ENCODE measurements around the gene UNC80. TPM values are rescaled to one million over a fixed set of nuclear protein-coding genes. Genes with fewer than 3 reads are reported as not detected.

The UNC80 gene
- total and polyA plus RNA-seq, 2 donors (not counting 1 experiment from before 2014, with no cell fraction given) = not detected

DNA sequence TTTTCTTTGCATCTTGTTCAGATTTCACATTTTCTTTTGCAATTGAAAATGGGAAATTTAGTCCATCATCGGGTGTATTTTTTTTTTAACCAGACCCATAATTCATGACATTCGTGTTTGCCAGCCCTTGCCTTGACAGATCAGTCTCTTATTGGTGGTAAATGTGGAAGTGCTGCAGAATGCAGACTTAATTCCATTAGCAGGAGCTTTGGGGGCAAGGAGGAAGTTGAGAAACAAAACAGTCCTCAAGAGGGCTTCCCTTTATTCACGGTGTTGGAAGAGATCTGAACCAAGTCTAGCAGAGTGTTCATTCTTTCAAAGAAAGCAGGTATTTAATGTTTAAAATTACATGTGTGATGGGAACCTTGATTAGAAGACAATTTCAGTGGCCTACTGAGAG lies 214.2 kb downstream of the UNC80 start:
- intact Hi-C loops (cut with micrococcal nuclease) = no loop called here
- Histone ChIP-seq H2AFZ (ENCODE audit: insufficient read depth, low read depth, low read length, poor library complexity, severe bottlenecking) (no peak overlapping the region), H3K4me2 (replicated peaks; ENCODE audit: low read depth, low read length, poor library complexity, severe bottlenecking) (no peak overlapping the region)

DNA sequence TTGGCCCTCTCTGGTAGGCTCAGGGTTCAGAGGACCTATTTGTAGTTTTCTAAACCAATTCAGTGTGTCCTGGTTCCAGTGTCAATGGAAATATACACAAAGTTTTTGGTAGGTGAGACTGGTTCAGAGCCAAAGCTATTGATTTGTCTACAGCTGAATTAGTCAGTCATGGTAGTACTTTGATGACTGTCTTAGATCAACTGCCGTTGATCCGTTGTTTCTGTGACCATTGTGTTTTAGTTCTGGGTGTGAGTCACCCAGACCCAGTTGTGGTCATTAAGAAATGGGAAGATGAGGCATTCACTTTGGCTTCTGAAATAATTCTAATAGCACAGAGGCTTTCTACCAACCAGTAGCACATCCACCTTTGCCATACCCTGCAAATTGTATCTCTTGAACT lies 214.8 kb downstream of the UNC80 start:
- no peak overlapping the region for H2AFZ ChIP-seq (ENCODE audit: insufficient read depth, low read depth, low read length, poor library complexity, severe bottlenecking)
- H4K20me1 ChIP-seq (ENCODE audit: control insufficient read depth, insufficient read depth, low read length, poor library complexity, severe bottlenecking) = no peaks in the 10 kb centered on the region
- Mint-ChIP-seq H3K27me3 (peaks cover 42% of the 10 kb centered on the region), H3K9me3 (ENCODE audit: insufficient read depth) (no peaks in the 10 kb centered on the region), H3K27ac (no peak overlapping the region), H3K4me1 (peaks cover 3% of the 10 kb centered on the region), H3K4me3 (no peak overlapping the region)
- no peaks in the 10 kb centered on the region for H3K79me2 ChIP-seq (ENCODE audit: control insufficient read depth, insufficient read depth, low read length)
- ChIA-PET POLR2A (no interaction called here), CTCF (interaction anchor here (1.5 to 2.7 kb wide), 3 partner anchors 9 to 213 kb away, joined by 4 to 17 read pairs (median 6); no protein-coding TSS in a partner anchor)
- H3K27me3 ChIP-seq (replicated peaks in 1 of 4; ENCODE audit: control extremely low read depth in 1 of 4, control insufficient read depth in 3 of 4, insufficient read depth in 4 of 4, low read length in 3 of 4) = peaks cover 0 to 14% (median 0%) of the 10 kb centered on the region in 4 experiments
- H3K36me3 ChIP-seq (replicated peaks in 1 of 2; ENCODE audit: control extremely low read depth in 1 of 2, control insufficient read depth in 1 of 2, extremely low read depth in 1 of 2, insufficient read depth in 2 of 2, low read length in 1 of 2) = no peaks in the 10 kb centered on the region
- H3K27ac ChIP-seq (ENCODE audit: low read length in 2 of 2) = no peak overlapping the region
- no peaks in the 10 kb centered on the region for H3K4me1 ChIP-seq (ENCODE audit: control insufficient read depth in 2 of 2, insufficient read depth in 2 of 2, low read length in 2 of 2)
- H3K4me3 ChIP-seq (ENCODE audit: control extremely low read depth in 1 of 5, extremely low read depth in 1 of 5, insufficient read depth in 1 of 5, low read depth in 2 of 5, low read length in 4 of 5) = no peak overlapping the region
- no peaks in the 10 kb centered on the region for H3K9me3 ChIP-seq (ENCODE audit: control extremely low read depth in 1 of 3, control insufficient read depth in 2 of 3, insufficient read depth in 1 of 3, low read length in 2 of 3)
- 92% methylated on average over 2 of the region's 2 CpGs for WGBS (ENCODE audit: insufficient coverage)
- intact Hi-C loops (cut with micrococcal nuclease) = no loop called here
- H3K9ac ChIP-seq (ENCODE audit: low read length) = no peak overlapping the region
- no peak for ATAC-seq (ENCODE audit: low read depth)
- TF ChIP-seq EZH2 (IDR thresholded peaks at IDR 0.05; ENCODE audit: borderline replicate concordance, insufficient read depth, low read depth, low read length, poor library complexity, severe bottlenecking) = no peak
- TF ChIP-seq, protein P1, sequence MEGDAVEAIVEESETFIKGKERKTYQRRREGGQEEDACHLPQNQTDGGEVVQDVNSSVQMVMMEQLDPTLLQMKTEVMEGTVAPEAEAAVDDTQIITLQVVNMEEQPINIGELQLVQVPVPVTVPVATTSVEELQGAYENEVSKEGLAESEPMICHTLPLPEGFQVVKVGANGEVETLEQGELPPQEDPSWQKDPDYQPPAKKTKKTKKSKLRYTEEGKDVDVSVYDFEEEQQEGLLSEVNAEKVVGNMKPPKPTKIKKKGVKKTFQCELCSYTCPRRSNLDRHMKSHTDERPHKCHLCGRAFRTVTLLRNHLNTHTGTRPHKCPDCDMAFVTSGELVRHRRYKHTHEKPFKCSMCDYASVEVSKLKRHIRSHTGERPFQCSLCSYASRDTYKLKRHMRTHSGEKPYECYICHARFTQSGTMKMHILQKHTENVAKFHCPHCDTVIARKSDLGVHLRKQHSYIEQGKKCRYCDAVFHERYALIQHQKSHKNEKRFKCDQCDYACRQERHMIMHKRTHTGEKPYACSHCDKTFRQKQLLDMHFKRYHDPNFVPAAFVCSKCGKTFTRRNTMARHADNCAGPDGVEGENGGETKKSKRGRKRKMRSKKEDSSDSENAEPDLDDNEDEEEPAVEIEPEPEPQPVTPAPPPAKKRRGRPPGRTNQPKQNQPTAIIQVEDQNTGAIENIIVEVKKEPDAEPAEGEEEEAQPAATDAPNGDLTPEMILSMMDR (IDR thresholded peaks at IDR 0.05) = no peak
- no peak overlapping the region for H3K4me2 ChIP-seq (replicated peaks; ENCODE audit: low read depth, low read length, poor library complexity, severe bottlenecking)
- DNase-seq = no peak

More for the DNA sequence above, 214.2 kb downstream of the UNC80 start:
- Histone ChIP-seq H3K27ac (ENCODE audit: low read length in 2 of 2) (no peak overlapping the region), H4K20me1 (ENCODE audit: control insufficient read depth, insufficient read depth, low read length, poor library complexity, severe bottlenecking) (no peaks in the 10 kb centered on the region), H3K36me3 (replicated peaks in 1 of 2; ENCODE audit: control extremely low read depth in 1 of 2, control insufficient read depth in 1 of 2, extremely low read depth in 1 of 2, insufficient read depth in 2 of 2, low read length in 1 of 2) (no peaks in the 10 kb centered on the region), H3K4me3 (ENCODE audit: control extremely low read depth in 1 of 5, extremely low read depth in 1 of 5, insufficient read depth in 1 of 5, low read depth in 2 of 5, low read length in 4 of 5) (no peak overlapping the region), H3K9ac (ENCODE audit: low read length) (no peak overlapping the region), H3K27me3 (replicated peaks in 1 of 4; ENCODE audit: control extremely low read depth in 1 of 4, control insufficient read depth in 3 of 4, insufficient read depth in 4 of 4, low read length in 3 of 4) (peaks cover 0 to 9% (median 0%) of the 10 kb centered on the region in 4 experiments), H3K79me2 (ENCODE audit: control insufficient read depth, insufficient read depth, low read length) (no peaks in the 10 kb centered on the region), H3K9me3 (ENCODE audit: control extremely low read depth in 1 of 3, control insufficient read depth in 2 of 3, insufficient read depth in 1 of 3, low read length in 2 of 3) (no peaks in the 10 kb centered on the region), H3K4me1 (ENCODE audit: control insufficient read depth in 2 of 2, insufficient read depth in 2 of 2, low read length in 2 of 2) (no peaks in the 10 kb centered on the region)
- Mint-ChIP-seq H3K27me3 (peaks cover 42% of the 10 kb centered on the region), H3K4me3 (no peak overlapping the region), H3K9me3 (ENCODE audit: insufficient read depth) (no peaks in the 10 kb centered on the region), H3K4me1 (peaks cover 3% of the 10 kb centered on the region), H3K27ac (no peak overlapping the region)
- TF ChIP-seq EZH2 (IDR thresholded peaks at IDR 0.05; ENCODE audit: borderline replicate concordance, insufficient read depth, low read depth, low read length, poor library complexity, severe bottlenecking) = no peak
- TF ChIP-seq, protein P1 (IDR thresholded peaks at IDR 0.05) = no peak
- 8% methylated on average over 2 of the region's 3 CpGs for WGBS (ENCODE audit: insufficient coverage)
- ATAC-seq (ENCODE audit: low read depth) = no peak
- CTCF ChIA-PET = interaction anchor here (1.5 to 2.7 kb wide), 3 partner anchors 8 to 213 kb away, joined by 4 to 17 read pairs (median 6); no protein-coding TSS in a partner anchor
- POLR2A ChIA-PET = no interaction called here
- DNase-seq = no peak

Data from B cell (primary cell).